ENCODE results near the gene GABRG3. TPM values are rescaled to one million over a fixed set of nuclear protein-coding genes. Genes with fewer than 3 reads are reported as not detected.
"Not testable (repeated sequence)": the region's sequence is repeated elsewhere in the genome, so short reads cannot be mapped to it uniquely, and the experiment has no call there.

Gene GABRG3
- polyA plus RNA-seq, 12 donors, result 0.14 to 1.3 (median 0.29) TPM; not detected in 2

DNA sequence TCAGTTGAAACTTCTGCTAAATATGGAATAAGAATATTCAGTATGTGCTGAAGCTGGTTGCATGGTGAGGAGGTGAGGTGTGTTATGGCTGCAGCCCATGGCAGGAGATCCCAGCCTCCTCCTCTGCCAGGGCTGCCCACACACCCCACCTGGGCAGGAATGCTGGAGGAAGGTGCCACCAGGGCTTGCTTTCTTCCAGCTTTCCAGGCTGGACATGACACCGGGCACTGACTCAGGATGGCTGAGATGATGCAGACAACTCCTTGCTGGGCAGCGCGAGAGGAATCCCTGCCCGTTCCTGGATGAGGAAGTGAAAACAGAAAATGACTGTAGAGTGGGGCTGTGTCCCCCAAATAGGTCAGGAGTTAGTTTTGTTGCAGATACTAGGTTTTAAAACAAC, 14.1 kb downstream of the GABRG3 start:
- DNase-seq, result no peak

DNA sequence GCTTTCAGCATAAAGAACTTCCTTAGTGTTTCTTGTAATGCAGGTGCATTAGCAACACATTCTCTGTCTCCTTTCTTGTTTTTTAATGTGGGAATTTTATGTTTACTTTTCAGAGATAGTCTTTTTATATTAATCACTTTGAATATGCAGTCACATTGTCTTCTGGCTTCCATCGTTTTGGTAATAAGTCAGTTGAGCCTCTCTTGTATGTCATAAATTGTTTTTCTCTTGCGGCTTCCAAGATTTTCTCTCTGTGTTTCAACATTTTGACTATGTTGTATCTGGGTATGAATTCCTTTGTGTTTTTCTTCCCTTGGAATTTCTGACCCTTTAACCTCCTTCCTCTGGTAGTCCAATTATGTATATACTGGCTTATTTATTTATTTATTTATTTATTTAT, 25.3 kb downstream of the GABRG3 start:
- DNase-seq, result no peak

DNA sequence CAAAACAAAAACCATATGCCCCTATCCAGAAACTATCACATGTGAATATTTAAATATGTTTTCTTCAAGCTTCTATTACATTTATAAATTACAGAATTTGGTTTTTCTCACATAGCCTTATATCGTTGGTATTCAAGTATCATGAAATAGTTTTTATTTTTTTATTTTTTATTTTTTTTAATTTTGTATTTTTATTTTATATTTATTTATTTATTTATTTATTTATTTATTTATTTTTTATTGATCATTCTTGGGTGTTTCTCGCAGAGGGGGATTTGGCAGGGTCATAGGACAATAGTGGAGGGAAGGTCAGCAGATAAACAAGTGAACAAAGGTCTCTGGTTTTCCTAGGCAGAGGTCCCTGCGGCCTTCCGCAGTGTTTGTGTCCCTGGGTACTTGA, 32.0 kb downstream of the GABRG3 start:
- not testable (repeated sequence) for DNase-seq

DNA sequence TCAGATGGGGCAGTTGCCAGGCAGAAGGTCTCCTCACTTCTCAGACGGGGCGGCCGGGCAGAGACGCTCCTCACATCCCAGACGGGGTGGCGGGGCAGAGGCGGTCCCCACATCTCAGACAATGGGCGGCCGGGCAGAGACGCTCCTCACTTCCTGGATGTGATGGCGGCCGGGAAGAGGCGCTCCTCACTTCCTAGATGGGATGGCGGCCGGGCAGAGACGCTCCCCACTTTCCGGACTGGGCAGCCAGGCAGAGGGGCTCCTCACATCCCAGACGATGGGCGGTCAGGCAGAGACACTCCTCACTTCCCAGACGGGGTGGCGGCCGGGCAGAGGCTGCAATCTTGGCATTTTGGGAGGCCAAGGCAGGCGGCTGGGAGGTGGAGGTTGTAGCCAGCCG, 33.2 kb downstream of the GABRG3 start:
- not testable (repeated sequence) for DNase-seq

DNA sequence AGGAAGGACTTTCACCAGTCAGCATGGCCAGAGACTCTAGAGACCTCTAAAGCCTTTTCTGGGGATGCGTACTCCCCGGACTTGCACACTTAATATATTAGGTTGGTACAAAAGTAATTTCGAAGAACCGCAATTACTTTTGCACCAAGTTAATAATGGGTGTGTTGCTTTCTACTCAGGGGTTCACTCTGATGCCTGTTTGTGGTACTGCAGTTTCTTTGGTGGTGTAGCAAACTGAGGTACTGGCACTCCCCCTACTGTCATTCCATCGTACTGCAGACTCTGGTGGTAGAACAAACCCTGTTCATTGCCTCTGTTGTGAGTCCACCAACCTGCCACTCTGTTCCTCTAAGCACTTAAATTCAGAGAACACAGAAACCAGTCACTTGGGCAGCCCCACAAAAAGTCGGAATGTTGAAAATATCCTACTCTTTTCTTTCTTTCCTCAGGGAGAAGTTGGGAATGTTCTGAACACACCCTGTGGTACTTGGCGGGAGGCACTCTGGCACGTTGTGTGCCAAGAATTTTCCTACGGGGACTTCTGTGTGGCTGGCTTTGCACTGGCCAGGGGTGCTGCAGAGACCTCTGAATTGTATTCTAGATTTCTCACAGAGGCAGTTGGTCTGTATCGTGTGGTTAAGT, 46.3 kb downstream of the GABRG3 start:
- DNase-seq, result peak; percentile 80

DNA sequence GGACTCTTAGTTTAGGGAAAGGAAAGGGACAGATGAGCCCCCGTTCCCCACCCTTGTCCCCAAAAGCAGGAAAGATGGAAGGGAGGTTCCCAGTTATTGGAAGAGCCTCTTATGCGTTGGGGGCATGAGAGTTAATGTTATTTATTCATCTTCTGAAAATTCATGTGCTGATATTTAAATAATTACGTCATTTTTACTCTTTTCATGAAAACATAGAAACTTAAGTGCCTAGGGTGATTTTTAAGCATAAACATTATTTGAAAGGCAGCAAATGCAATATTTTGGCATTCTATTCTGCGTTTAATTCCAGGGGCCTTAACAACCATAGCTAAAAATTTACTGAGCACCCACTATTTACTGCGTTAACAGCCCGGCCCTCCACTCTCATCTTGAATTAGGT, 48.7 kb downstream of the GABRG3 start:
- DNase-seq, result no peak

DNA sequence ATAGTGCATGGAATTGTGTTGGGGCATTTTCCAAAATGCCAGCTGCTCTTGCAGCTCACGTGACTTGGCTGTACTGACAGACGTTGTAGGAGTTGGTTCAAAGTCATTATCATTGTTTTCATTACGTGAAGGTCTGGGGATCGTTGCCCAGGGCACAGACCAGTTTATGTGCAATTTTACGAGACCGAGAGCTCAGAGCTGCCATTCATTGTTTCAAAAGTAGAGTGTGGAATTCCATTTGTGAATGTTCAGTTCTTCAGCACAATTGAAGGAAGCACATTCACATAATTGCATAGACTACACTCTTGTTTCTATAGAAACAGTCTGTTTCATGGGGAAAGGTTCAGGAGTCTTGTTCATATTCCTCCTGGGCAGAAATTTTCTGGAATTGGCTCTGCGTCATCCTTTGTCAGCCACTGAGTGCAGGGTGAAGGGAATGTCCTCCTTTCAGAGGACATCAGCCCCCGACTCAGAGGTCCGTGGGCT, 54.5 kb downstream of the GABRG3 start:
- no peak for DNase-seq

DNA sequence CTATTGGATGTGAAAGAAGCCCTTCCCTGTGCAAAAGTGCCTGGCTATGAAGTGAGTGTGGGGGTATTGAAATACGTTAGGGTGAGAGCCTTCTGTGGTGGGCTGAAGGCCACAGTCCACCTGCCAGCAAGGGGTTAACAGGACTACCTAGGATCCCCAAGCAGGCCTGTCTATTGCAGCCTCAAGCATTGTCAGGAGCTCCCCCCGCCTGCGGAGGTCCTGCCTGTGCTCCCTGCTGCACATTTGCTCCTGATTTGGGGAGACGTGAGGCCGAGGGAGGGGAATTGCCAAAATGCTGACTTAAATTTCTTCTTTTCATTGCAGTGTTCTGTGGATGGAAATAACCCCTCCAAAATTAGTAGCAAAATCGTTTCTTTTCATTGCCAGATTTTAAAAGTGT, 56.2 kb downstream of the GABRG3 start:
- DNase-seq, result no peak

DNA sequence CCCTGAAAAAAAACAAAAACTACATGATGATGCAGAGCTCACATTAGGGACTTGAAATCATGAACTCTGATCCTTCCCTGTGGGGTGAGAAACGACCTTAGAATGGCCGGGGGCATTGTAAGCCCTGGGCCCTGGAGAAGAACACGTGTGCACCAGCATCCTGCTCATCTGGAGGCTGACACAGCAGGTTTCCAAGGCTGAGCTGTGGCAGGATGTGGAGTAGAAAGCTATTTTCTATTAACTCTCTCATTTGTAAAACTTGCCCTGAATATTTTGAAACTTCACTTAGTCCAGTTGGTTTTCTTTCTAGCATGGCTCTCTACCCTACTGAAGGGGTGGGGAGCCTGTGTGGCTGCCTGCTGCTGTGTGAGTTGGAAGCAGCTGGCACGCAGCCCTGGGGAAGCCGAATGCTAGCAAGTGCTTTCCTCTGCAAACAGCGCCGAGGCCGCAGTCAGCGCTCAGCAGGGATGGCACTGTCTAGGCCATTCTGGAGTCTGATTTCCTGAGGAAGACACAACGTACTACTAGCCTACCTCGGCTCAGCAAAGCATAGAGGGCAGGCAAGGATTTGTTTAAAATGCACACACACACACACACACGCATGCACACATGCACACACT, 58.0 kb downstream of the GABRG3 start:
- DNase-seq, result no peak

DNA sequence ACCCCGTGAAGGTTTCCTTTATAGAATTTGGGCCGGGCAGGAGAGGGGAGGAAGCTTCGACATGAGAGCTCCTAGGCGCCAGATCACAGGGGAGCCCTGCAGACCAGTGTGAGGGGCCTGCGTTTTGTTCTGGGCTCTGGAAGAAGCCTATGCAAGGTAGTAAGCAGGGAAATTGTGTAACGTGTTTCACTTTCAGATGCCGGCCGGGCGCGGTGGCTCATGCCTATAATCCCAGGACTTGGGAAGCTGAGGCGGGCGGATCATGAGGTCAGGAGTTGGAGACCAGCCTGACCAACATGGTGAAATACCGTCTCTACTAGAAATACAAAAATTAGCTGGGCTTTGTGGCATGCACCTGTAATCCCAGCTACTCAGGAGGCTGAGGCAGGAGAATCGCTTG, 65.2 kb downstream of the GABRG3 start:
- no peak for DNase-seq

DNA sequence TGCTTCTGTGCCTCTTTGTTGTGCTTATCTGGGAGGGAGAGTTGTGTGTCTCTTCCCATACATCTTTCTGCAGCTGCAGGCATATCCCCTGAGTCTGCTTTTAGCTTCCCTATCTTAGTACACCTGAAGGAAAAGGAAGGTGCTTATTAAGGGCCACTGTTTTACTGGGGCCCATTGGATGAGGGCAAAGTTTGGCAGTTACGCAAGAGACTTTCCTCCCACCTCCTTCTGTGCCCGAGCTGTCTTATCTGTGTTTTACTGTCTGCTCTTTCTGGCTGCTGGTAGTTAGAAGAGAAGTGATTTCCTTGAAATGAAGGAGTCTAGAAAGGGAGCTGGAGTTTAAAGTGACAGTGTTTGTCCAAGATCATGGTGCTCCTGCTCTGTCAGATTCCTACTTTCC, 66.5 kb downstream of the GABRG3 start:
- DNase-seq, result no peak

DNA sequence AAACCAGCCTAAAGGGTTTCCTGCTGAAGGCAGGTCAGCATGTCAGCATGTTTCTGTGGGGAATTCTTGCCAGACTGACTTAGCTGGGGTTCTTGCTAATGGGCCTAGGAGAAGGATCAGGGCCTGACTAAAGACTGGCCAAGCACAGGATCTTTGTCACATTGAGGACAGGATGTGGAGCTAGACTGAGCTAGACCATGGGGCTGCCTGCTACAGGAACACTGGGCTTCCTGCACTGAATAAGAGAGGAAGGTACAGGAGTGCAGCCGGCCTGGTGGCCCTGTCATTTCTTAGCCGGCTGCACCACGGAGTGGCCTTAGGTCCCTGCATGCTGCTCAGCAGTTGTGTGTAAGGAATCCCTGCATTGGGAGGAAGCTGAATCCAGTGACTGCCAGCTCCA, 68.2 kb downstream of the GABRG3 start:
- no peak for DNase-seq

DNA sequence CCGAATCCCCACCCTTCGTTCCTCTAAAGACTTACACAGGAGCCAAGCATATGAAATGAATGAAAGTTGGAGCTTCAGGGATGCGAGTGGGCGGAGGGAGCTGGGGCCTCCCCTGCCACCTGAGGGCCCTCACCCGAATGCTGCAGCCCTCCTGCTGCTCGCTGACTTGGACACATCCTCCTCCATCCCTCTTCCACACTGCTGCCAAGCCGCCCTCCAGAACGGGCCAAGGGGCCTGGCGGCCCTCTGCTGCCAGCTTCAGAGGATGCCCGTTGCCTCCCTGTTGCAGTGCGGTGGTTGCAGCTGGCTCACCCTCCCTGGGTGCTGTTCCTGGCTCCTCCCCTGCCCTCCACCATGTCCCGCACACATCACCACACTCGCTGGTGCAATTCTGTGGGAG, 71.2 kb downstream of the GABRG3 start:
- no peak for DNase-seq

DNA sequence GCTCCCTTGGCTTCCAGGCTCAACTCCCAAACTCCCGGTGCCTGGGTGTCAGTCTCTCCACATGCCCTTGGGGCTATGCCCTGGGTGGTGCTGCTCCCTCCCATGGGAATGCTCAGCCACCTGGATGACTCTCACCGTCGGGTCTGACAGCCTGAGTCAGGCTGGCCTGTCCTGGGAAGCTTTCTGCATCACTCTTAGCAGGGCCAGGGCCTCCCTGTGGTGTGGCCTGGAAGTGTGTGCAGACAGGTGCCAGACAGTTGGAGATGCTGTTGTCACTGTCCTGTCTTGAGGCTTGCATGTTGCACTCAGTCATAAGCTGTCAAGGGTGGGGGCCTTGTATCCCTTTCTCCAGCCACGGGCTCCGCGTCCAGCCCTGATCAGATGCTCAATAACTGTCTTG, 71.7 kb downstream of the GABRG3 start:
- no peak for DNase-seq

DNA sequence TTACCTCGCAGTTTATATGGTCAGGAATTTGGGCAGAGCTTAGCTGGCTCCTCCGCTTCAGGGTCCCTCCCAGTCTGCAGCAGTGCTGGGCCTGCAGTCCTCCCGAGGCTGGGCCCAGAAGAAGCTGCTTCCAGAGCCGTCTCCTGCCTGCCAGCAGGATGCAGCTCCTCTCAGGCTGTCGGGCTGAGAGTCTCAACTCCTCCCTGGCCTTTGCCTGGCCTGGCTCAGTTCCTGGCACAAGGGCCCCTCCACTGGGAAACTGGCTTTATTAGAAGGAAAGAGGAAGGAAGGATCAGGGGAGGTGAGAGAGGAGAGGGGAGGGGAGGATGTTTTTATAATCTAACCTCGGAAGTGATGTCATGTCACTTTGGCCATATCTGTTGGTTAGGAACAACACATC, 72.8 kb downstream of the GABRG3 start:
- no peak for DNase-seq

DNA sequence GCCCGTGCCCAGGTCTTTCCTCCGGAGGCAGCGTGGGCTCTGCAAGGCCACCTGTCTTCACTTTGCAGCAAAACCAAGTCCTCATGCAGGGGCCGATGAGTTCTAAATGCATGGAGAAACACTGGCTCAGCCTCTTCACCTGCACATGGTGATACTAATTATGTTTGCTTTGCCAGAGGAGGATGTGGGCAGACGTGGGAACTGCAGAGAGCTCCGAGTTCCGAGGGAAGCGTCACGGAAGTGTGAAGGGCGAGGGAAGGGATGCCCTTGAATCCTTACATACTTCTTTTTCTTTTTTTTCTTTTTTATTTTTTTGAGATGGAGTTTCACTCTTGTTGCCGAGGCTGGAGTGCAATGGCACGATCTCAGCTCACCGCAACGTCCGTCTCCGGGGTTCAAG, 74.8 kb downstream of the GABRG3 start:
- DNase-seq, result no peak

DNA sequence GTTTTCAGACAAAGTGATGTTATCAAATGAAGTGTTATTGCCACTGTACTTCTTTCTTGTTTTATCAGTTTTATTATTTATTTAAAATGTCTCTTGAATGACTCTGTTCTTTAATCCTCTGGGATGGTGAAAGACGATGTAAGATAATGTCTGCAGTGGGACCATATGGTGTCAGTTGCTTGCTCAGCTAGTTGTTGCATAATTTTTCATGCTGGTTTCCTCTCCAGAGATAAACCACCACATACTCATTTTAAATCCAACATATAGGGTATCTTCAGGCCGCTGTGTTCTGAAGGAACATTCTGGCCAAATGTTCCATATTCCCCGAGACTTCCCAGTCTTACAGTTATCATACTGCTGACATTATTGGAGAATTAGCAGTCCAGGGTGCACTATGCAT, 75.9 kb downstream of the GABRG3 start:
- DNase-seq, result no peak

DNA sequence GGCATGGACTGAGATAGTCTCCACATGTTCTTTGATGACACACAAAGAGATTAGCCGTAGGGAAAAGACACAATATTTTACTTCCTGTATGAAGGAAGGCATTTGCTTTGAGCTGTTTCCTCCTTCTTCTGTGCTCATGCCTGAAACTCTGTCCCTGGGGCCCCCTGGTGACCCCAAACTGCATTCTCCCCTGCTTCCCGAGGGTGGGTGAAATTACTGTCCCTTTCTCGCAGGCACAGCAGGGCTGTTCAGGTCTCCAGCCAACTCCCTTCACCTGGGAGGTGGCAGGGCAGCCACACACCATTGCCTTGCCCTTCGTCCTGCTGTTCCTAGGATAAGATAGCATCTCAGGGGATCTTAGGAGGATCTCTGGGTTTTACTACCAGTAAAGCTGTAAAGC, 79.2 kb downstream of the GABRG3 start:
- no peak for DNase-seq

DNA sequence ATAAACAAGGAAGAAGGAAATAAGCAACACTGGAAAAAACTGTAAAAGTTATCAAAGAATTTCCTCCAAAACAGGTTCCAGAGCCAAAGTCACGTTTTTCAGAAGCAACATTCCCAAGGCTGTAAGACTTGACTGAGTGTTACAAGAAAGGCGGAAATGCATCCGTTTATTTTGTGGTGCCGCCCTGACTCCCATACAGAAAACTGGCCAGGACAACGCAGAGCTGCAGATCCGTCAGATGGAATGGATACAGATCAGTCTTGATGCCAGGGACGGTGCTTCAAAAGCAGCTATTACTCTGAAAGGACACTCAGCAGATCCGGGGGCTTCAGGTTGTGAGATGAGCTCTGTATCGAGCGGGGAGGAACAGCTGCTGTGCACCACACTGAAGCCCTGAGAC, 83.4 kb downstream of the GABRG3 start:
- DNase-seq, result no peak

DNA sequence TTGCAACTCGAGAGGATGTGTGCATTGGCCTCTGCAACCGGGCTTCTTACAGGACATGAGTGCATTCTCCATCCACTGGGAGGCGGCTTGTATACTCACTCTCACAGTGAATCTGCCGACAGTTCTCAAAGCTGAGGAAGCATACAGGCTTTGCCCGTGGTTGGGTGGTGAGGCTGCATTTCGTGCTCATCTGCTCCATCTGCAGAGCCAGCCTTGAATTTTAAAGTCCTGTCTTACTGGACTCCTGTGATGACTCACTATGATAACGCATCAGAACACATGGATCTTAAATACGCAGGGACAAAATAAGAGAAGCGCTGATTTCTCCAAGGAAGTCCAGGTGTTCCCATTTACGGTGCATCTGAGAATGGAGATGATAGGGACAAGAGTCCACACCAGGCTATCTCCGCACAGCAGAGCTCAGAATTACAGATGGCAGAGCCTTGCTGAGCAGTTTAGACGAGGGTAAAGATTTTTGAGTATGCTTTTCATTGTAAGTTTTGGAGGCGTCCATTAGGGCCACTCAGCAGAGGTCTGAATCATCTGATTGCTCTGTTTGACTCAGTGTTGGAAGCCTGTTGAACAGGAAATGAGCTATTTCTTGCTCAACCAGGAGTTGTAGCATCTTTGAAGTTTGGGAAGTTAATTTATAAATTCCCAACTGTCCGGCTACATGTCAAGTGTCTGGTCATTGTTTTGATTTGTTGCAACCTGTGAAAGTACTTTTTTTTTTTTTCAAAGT, 87.1 kb downstream of the GABRG3 start:
- DNase-seq, result no peak

DNA sequence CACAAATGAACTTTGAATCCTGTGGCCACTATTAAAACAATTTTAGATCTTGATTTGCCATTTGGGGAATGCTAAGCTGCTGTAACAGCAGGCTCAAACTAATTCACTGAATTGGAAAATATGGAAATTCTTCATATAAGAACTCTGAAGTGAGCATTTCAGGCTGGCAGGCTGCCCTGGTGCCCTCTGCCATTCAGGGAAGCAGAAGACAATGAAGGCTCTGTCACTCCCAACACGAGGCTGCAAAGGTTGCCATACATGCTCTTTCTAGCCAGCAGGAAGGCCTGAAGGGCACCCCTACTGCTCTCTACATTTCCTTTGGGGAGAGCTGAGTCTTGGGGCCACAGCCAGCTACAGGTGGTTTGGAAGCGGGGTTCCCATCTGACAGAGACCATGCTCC, 88.0 kb downstream of the GABRG3 start:
- no peak for DNase-seq

DNA sequence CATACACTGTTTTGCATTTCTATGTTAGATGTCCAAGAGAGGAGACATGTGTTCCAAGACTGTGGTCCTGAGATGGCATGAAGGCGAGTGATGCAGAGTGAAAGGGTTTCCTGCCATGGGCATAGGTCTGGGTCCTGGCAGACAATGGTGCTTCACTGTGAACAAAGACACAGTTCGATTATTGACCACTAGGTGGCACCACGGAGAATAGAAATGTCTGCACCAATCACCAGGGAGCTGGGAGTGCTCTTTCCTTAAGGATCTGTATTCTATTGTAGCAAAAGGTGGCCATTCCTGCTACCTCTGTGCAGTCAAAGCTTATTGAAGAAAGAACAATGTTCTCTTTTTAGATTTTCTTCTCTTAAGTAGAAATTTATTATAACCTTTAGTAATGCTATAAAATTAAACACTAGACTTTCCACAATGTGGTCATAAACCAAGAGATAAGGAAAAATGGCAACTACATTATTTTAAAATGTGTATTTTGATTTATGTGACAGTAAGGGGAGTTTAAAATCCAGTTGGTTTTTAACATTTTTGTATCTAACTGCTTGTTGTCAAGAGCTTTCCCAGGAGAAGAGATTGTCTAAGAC, 88.7 kb downstream of the GABRG3 start:
- DNase-seq, result peak; percentile 52

DNA sequence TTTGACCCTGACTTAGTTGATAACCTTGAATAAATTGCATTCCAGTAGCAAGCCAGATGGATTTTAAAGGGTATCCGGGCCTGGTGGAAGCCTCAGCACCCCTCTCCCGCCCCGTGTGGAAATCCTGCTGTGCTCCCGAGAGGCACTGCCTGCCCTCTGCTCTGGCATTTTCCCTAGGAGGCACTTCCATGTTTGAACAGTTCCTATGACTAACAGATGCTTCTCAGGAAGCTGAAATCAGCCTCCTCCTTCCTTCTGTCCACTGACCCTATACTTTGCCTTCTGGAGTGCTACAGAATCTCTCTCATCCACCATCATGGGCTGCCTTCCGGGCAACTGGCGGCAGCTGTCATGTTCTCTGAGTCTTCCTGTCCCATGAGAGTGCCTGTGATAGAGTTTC, 90.8 kb downstream of the GABRG3 start:
- no peak for DNase-seq
